ENCODE data around the gene NPHS1. TPM values are rescaled to one million over a fixed set of nuclear protein-coding genes. Genes with fewer than 3 reads are reported as not detected.

NPHS1 gene
- total and polyA plus RNA-seq, 4 donors, result under 0.01 TPM; not detected in 3

DNA sequence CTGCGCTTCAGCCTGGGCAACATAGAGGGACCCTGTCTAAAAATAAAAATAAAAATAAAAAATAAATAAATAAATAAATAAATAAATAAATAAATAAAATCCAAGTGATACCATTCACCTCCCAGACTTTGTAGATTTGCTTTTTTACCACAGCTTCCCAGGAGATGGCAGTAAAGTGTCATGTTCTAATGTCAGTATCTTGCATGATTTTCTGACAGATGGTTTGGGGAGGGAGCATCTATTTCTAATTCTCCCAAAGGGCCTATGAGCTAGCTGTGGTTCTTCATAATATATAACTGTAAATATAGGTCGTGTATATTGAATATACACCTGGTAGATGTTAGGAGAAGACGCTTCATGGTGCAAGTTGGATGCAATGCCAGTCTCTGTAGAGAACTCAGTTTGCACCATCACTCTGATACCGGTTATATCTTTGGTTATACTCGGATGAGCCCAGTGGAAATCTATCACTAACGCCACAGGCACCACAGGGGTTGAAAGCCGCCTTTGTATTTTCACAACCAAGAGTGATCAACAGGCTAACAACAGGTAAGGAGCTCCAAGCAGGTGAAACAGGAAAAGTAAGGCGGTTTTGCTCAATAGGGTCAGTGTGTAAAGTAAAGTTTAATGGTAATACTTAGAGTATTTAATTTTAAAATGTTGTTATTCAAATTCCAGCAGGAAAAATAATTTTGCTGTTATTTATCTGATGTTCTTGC is 30.0 kb upstream of the NPHS1 start:
- WGBS, result 24% methylated on average over 8 of the region's 8 CpGs
- no peak overlapping the region for H3K9ac ChIP-seq (ENCODE audit: low read depth in 1 of 2, low read length in 2 of 2)
- H3K36me3 ChIP-seq (ENCODE audit: control insufficient read depth in 4 of 4, insufficient read depth in 3 of 4, low read depth in 1 of 4, low read length in 3 of 4), result no peaks in the 10 kb centered on the region
- H3K27ac ChIP-seq (ENCODE audit: low read depth in 1 of 2, low read length in 2 of 2), result no peak overlapping the region
- H3K9me3 ChIP-seq (ENCODE audit: control insufficient read depth in 4 of 4, low read length in 3 of 4), result no peaks in the 10 kb centered on the region
- H3K4me3 ChIP-seq (ENCODE audit: low read depth in 1 of 3, low read length in 3 of 3), result no peak overlapping the region
- DNase-seq (ENCODE audit: low spot score), result no peak
- TF ChIP-seq, protein P1, sequence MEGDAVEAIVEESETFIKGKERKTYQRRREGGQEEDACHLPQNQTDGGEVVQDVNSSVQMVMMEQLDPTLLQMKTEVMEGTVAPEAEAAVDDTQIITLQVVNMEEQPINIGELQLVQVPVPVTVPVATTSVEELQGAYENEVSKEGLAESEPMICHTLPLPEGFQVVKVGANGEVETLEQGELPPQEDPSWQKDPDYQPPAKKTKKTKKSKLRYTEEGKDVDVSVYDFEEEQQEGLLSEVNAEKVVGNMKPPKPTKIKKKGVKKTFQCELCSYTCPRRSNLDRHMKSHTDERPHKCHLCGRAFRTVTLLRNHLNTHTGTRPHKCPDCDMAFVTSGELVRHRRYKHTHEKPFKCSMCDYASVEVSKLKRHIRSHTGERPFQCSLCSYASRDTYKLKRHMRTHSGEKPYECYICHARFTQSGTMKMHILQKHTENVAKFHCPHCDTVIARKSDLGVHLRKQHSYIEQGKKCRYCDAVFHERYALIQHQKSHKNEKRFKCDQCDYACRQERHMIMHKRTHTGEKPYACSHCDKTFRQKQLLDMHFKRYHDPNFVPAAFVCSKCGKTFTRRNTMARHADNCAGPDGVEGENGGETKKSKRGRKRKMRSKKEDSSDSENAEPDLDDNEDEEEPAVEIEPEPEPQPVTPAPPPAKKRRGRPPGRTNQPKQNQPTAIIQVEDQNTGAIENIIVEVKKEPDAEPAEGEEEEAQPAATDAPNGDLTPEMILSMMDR (IDR thresholded peaks at IDR 0.05; ENCODE audit: low read depth, low read length, missing input control), result peak; percentile 61
- TF ChIP-seq, protein P2, sequence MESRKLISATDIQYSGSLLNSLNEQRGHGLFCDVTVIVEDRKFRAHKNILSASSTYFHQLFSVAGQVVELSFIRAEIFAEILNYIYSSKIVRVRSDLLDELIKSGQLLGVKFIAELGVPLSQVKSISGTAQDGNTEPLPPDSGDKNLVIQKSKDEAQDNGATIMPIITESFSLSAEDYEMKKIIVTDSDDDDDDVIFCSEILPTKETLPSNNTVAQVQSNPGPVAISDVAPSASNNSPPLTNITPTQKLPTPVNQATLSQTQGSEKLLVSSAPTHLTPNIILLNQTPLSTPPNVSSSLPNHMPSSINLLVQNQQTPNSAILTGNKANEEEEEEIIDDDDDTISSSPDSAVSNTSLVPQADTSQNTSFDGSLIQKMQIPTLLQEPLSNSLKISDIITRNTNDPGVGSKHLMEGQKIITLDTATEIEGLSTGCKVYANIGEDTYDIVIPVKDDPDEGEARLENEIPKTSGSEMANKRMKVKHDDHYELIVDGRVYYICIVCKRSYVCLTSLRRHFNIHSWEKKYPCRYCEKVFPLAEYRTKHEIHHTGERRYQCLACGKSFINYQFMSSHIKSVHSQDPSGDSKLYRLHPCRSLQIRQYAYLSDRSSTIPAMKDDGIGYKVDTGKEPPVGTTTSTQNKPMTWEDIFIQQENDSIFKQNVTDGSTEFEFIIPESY (IDR thresholded peaks at IDR 0.05), result no peak
- TF ChIP-seq, protein P3, sequence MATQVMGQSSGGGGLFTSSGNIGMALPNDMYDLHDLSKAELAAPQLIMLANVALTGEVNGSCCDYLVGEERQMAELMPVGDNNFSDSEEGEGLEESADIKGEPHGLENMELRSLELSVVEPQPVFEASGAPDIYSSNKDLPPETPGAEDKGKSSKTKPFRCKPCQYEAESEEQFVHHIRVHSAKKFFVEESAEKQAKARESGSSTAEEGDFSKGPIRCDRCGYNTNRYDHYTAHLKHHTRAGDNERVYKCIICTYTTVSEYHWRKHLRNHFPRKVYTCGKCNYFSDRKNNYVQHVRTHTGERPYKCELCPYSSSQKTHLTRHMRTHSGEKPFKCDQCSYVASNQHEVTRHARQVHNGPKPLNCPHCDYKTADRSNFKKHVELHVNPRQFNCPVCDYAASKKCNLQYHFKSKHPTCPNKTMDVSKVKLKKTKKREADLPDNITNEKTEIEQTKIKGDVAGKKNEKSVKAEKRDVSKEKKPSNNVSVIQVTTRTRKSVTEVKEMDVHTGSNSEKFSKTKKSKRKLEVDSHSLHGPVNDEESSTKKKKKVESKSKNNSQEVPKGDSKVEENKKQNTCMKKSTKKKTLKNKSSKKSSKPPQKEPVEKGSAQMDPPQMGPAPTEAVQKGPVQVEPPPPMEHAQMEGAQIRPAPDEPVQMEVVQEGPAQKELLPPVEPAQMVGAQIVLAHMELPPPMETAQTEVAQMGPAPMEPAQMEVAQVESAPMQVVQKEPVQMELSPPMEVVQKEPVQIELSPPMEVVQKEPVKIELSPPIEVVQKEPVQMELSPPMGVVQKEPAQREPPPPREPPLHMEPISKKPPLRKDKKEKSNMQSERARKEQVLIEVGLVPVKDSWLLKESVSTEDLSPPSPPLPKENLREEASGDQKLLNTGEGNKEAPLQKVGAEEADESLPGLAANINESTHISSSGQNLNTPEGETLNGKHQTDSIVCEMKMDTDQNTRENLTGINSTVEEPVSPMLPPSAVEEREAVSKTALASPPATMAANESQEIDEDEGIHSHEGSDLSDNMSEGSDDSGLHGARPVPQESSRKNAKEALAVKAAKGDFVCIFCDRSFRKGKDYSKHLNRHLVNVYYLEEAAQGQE (IDR thresholded peaks at IDR 0.05), result peak; percentile 88
- TF ChIP-seq RXRA (IDR thresholded peaks at IDR 0.05), result no peak
- TF ChIP-seq RAD21 (IDR thresholded peaks at IDR 0.05), result peak; percentile 88 to 89
- TF ChIP-seq, protein P4, sequence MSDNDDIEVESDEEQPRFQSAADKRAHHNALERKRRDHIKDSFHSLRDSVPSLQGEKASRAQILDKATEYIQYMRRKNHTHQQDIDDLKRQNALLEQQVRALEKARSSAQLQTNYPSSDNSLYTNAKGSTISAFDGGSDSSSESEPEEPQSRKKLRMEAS (IDR thresholded peaks at IDR 0.05), result no peak
- TF ChIP-seq NR2F2 (IDR thresholded peaks at IDR 0.05), result no peak
- no peak for TF ChIP-seq JUND (IDR thresholded peaks at IDR 0.05)
- TF ChIP-seq HNF4A (conservative IDR thresholded peaks at IDR 0.05), result no peak
- TF ChIP-seq FOXA1 (IDR thresholded peaks at IDR 0.05), result no peak
- TF ChIP-seq SP1 (IDR thresholded peaks at IDR 0.05), result no peak
- peaks cover 0 to 2% (median 0%) of the 10 kb centered on the region in 4 donors for H3K4me1 ChIP-seq (ENCODE audit: control insufficient read depth in 4 of 4, insufficient read depth in 4 of 4, low read length in 3 of 4)
- no peaks in the 10 kb centered on the region for H3K27me3 ChIP-seq (ENCODE audit: control insufficient read depth in 4 of 4, insufficient read depth in 4 of 4, low read length in 3 of 4)

DNA sequence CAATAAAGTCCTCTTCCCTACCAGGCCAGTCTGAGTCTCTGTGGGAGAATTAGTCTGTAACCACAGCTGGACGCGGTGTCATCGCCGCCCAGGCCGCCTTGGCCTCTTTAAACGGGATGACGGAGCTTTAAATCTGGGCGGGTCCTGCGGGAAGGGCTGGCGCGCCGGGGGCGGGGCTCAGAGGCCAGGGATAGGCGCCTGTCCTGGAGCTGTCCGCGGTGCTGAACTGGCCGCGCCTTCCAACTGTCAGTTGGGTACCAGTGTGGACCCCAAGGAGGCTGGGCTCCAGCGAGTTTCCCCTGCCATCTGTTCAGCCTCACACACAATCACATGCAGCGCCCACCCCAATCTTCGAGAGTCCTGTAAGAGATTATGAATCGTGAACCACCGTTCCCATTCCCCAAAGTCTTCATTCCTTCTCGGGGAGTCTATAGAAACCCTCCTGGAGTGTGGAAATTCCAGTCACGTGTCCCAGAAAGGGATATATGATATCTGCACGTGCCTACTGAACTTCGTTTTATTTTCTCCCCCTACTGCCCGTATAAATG is 27.5 kb upstream of the NPHS1 start:
- no peaks in the 10 kb centered on the region for H3K9me3 ChIP-seq (ENCODE audit: control insufficient read depth in 4 of 4, low read length in 3 of 4)
- no peaks in the 10 kb centered on the region for H3K27me3 ChIP-seq (ENCODE audit: control insufficient read depth in 4 of 4, insufficient read depth in 4 of 4, low read length in 3 of 4)
- H3K9ac ChIP-seq (ENCODE audit: low read depth in 1 of 2, low read length in 2 of 2), result no peak overlapping the region
- H3K4me1 ChIP-seq (ENCODE audit: control insufficient read depth in 4 of 4, insufficient read depth in 4 of 4, low read length in 3 of 4), result peaks cover 0 to 2% (median 0%) of the 10 kb centered on the region in 4 donors
- TF ChIP-seq, protein P3 (IDR thresholded peaks at IDR 0.05), result peak; percentile 100
- TF ChIP-seq RAD21 (IDR thresholded peaks at IDR 0.05) (peak in 1 of 2 donors; percentile 40), GABPA (IDR thresholded peaks at IDR 0.05 in 1 of 2, conservative IDR thresholded peaks at IDR 0.05 in 1 of 2) (no peak), JUND (IDR thresholded peaks at IDR 0.05) (no peak)
- TF ChIP-seq, protein P5, sequence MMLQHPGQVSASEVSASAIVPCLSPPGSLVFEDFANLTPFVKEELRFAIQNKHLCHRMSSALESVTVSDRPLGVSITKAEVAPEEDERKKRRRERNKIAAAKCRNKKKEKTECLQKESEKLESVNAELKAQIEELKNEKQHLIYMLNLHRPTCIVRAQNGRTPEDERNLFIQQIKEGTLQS (IDR thresholded peaks at IDR 0.05), result no peak
- DNase-seq (ENCODE audit: low spot score), result peak; percentile 84
- H3K27ac ChIP-seq (ENCODE audit: low read depth in 1 of 2, low read length in 2 of 2), result no peak overlapping the region
- H3K4me3 ChIP-seq (ENCODE audit: low read depth in 1 of 3, low read length in 3 of 3), result no peak overlapping the region
- no peaks in the 10 kb centered on the region for H3K36me3 ChIP-seq (ENCODE audit: control insufficient read depth in 4 of 4, insufficient read depth in 3 of 4, low read depth in 1 of 4, low read length in 3 of 4)
- WGBS, result 4% methylated on average over 28 of the region's 28 CpGs

All from liver (tissue), 9 donors.